Small intestine (tissue), 7 donors: ENCODE measurements around the gene PAXX. TPM values are rescaled to one million over a fixed set of nuclear protein-coding genes. Genes with fewer than 3 reads are reported as not detected.

Experiments used
- DNase-seq, 2 donors: peaks; one replicate each; pipeline versions ENCODE4 v3.0.0 to v3.0.0-alpha.2; 2013
- FAIRE-seq: peaks from 2 replicates; lab custom pipeline; 2012; peaks lifted over from hg19 to GRCh38; lab: Jason Lieb, UNC
- H3K27ac ChIP-seq, 3 donors: one replicate each; pipeline ENCODE4 v1.5.1; 2013; ENCODE audit warnings: low read length in 2 of 3, mild to moderate bottlenecking in 2 of 3, control low read depth in 1 of 3, inconsistent platforms in 1 of 3, low read depth in 1 of 3, moderate library complexity in 1 of 3
- H3K27me3 ChIP-seq, 3 donors: one replicate each; pipeline ENCODE4 v1.6.1; 2013; ENCODE audit warnings: low read length in 3 of 3, inconsistent platforms in 1 of 3; ENCODE audit not compliant: control insufficient read depth in 3 of 3, insufficient read depth in 3 of 3
- H3K36me3 ChIP-seq, 3 donors: one replicate each; pipeline ENCODE4 v1.6.1; 2013; ENCODE audit warnings: low read length in 3 of 3, inconsistent platforms in 1 of 3, low read depth in 1 of 3, mild to moderate bottlenecking in 1 of 3, moderate library complexity in 1 of 3; ENCODE audit not compliant: control insufficient read depth in 3 of 3, insufficient read depth in 2 of 3
- H3K4me1 ChIP-seq, 3 donors: one replicate each; pipeline ENCODE4 v1.6.1; 2013; ENCODE audit warnings: low read length in 2 of 3, inconsistent platforms in 1 of 3, low read depth in 1 of 3, mild to moderate bottlenecking in 1 of 3, moderate library complexity in 1 of 3; ENCODE audit not compliant: control insufficient read depth in 3 of 3, insufficient read depth in 2 of 3
- H3K4me3 ChIP-seq, 3 donors: one replicate each; pipeline ENCODE4 v1.5.1; 2013; ENCODE audit warnings: low read length in 3 of 3, control low read depth in 1 of 3, inconsistent platforms in 1 of 3, low read depth in 1 of 3, mild to moderate bottlenecking in 1 of 3, moderate library complexity in 1 of 3
- H3K9me3 ChIP-seq, 2 donors: one replicate each; pipeline ENCODE4 v1.6.1; 2013; ENCODE audit warnings: low read depth in 1 of 2, low read length in 1 of 2; ENCODE audit not compliant: control insufficient read depth in 2 of 2, insufficient read depth in 1 of 2
- WGBS, 3 donors: extraction: QIAGEN DNeasy Blood & Tissue Kit; methylation state at CpG; one replicate each; pipeline ENCODE4 v1.1.7; 2013; 5-methylcytosine and 5-hydroxymethylcytosine counted together
- polyA plus RNA-seq, 4 donors: library from polyadenylated mRNA; stranded (reverse) in 3 of 4; unstranded in 1 of 4; fragments of 200-250 nt in 3 of 4; fragments of 120-200 nt in 1 of 4; gene quantifications; one replicate each; pipeline versions ENCODE4 v1.2.1 to v1.2.3, GENCODE V29; 2013
- donor health status: healthy with polysubstance abuse.
- donor health status: control.
- donor health status: control.
- donor health status: Bipolar disorder and iron deficiency.
- donor health status: healthy.

The PAXX gene
- polyA plus RNA-seq, 4 donors = 33.7 to 85.9 (median 75.5) TPM

- H3K4me1 ChIP-seq = peaks cover 0 to 45% (median 0%) of the 10 kb centered on the region in 3 donors
- H3K36me3 ChIP-seq = peaks cover 0 to 8% (median 0%) of the 10 kb centered on the region in 3 donors
- H3K27ac ChIP-seq = no peak overlapping the region
- H3K9me3 ChIP-seq = no peaks in the 10 kb centered on the region
- WGBS, 3 donors = 19 to 36% (median 34%) methylated on average over 13 to 15 of the region's 15 CpGs
- H3K4me3 ChIP-seq = no peak overlapping the region
- peaks cover 0 to 2% (median 0%) of the 10 kb centered on the region in 3 donors for H3K27me3 ChIP-seq
- DNase-seq = no peak
- FAIRE-seq = no peak
These were observed 42.0 kb downstream of the PAXX start for GRCh38 chr9:137034039-137034708.

DNA sequence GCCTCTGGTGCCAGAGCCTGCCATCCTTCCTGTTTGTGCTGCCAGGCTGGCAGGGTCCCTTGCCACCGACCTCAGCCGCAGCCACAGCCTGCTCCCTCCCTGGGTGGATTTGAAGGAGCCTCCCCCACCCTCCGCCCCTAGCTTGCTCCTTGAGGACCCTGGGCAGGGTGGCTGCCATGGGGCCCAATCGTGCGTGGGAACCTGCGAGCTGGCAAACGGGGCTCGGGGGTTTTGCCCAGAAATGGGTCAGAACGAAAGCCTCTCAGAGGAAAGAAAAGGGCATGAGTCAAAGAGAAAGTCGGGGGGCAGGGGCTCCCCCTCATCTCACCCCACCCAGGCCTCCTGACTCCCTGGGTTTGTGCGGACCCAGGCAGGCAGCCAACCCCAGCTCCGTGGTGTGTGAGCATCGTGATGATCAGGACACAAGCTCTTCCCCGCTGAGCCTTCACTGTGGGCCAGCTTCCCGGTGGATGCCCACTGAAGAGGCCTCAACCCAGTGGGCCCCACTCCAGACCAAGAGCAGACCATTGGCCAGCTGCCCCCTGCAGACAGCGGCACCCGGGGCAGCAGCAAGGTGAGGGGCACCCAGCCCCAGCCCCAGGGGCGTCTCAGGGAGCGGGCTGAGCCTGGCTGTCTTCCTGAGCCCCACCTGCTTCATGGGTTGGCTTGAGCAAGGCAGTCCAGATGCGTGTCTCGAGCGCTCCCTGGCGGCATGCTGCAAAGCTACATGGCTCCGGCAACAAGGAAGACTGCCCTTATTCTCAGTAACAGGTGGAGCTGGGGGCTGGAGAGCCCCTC lies 42.7 kb downstream of the PAXX start:
- DNase-seq (peak; percentile 81 to 91), FAIRE-seq (no peak)
- peaks cover 0 to 15% (median 0%) of the 10 kb centered on the region in 3 donors for H3K36me3 ChIP-seq
- no peak overlapping the region for H3K4me3 ChIP-seq
- 6 to 18% (median 8%) methylated on average over 22 to 24 of the region's 24 CpGs for WGBS, 3 donors
- H3K4me1 ChIP-seq = peaks cover 0 to 39% (median 0%) of the 10 kb centered on the region in 3 donors
- no peaks in the 10 kb centered on the region for H3K9me3 ChIP-seq
- no peak overlapping the region for H3K27ac ChIP-seq
- H3K27me3 ChIP-seq = no peaks in the 10 kb centered on the region

DNA sequence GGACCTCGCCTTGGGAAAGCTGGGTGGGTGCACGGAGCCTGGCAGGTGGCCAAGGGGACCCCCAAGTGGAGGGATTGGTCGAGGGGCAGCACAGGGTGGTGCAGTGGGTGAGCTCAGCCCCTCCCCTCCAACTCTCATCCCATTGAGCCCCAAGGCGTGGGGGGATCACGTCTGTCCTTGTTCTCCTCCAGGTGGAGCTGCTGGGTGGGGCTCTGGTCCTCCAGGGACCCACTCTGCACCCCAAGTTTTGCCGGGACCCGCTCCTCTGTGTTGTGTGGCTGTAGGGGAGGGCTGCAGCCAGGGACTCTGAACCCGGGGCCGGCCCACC lies 43.2 kb downstream of the PAXX start:
- Histone ChIP-seq H3K4me1 (peaks cover 0 to 34% (median 0%) of the 10 kb centered on the region in 3 donors), H3K27me3 (no peaks in the 10 kb centered on the region), H3K27ac (no peak overlapping the region), H3K4me3 (no peak overlapping the region), H3K36me3 (peaks cover 0 to 18% (median 0%) of the 10 kb centered on the region in 3 donors), H3K9me3 (no peaks in the 10 kb centered on the region)
- FAIRE-seq = no peak
- 28 to 31% (median 30%) methylated on average over 9 of the region's 9 CpGs for WGBS, 3 donors
- DNase-seq = no peak

DNA sequence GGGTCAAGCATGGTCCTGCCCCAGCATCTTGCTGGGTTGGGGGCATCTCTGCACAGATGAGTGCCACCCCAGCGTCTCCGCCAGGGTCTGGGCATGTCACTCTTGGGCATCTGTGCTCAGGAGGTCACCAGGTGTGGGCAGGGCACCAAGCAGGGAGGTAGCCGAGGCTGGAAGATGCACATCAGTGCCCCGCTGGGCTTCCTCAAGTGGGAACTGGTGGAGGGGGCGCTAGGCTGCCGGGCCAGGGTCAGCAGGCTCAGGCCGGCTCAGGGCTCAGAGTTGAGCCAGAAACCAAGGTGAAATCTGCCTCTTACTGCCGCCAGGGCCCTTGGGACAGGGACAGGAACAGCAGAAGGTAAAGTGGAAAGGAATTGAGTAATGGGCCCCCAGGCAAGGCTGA lies 43.7 kb downstream of the PAXX start:
- Histone ChIP-seq H3K4me1 (peaks cover 0 to 29% (median 0%) of the 10 kb centered on the region in 3 donors), H3K27me3 (no peaks in the 10 kb centered on the region), H3K27ac (no peak overlapping the region), H3K4me3 (no peak overlapping the region), H3K9me3 (no peaks in the 10 kb centered on the region), H3K36me3 (peaks cover 0 to 22% (median 0%) of the 10 kb centered on the region in 3 donors)
- no peak for DNase-seq
- no peak for FAIRE-seq
- 78 to 82% (median 78%) methylated on average over 8 of the region's 8 CpGs for WGBS, 3 donors

GRCh38 chr9:137037035-137037434 lies 44.8 kb downstream of the PAXX start:
- Histone ChIP-seq H3K36me3 (peaks cover 0 to 22% (median 0%) of the 10 kb centered on the region in 3 donors), H3K4me1 (peaks cover 0 to 18% (median 0%) of the 10 kb centered on the region in 3 donors), H3K4me3 (no peak overlapping the region), H3K27ac (no peak overlapping the region), H3K9me3 (no peaks in the 10 kb centered on the region), H3K27me3 (no peaks in the 10 kb centered on the region)
- 37 to 72% (median 56%) methylated on average over 13 of the region's 13 CpGs for WGBS, 3 donors
- FAIRE-seq (no peak), DNase-seq (no peak)

GRCh38 chr9:137037483-137037882 lies 45.3 kb downstream of the PAXX start:
- no peak for DNase-seq
- Histone ChIP-seq H3K27ac (no peak overlapping the region), H3K4me1 (peaks cover 0 to 14% (median 0%) of the 10 kb centered on the region in 3 donors), H3K4me3 (no peak overlapping the region), H3K9me3 (no peaks in the 10 kb centered on the region), H3K27me3 (no peaks in the 10 kb centered on the region), H3K36me3 (peaks cover 0 to 22% (median 0%) of the 10 kb centered on the region in 3 donors)
- 69 to 80% (median 79%) methylated on average over 10 of the region's 10 CpGs for WGBS, 3 donors
- no peak for FAIRE-seq

DNA sequence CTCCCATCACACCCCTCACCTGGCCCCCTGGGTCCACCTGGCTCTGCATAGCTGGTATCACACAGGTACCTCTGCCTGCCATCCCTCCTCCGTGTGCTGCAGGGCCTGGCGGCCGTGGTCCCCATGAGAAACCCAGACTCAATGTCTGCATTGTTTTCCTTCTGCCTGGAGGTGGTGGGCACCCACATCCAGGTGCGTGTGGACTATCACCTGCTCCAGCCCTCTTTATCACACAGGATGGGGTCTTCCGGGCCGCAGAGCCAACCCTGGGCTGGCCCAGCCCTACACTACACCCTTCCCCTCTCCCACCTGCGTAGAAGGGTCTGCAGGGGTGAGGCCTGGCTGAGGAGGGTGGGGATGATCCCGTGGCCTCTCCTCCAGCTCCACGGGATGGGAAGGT lies 46.7 kb downstream of the PAXX start:
- DNase-seq = no peak
- H3K4me3 ChIP-seq = no peak overlapping the region
- peaks cover 0 to 17% (median 0%) of the 10 kb centered on the region in 3 donors for H3K4me1 ChIP-seq
- no peaks in the 10 kb centered on the region for H3K9me3 ChIP-seq
- WGBS, 3 donors = 79 to 94% (median 87%) methylated on average over 9 of the region's 9 CpGs
- peaks cover 0 to 22% (median 0%) of the 10 kb centered on the region in 3 donors for H3K36me3 ChIP-seq
- H3K27me3 ChIP-seq = peaks cover 0 to 5% (median 0%) of the 10 kb centered on the region in 3 donors
- H3K27ac ChIP-seq = no peak overlapping the region
- no peak for FAIRE-seq

GRCh38 chr9:137039611-137040366 lies 47.6 kb downstream of the PAXX start:
- FAIRE-seq = no peak
- no peak overlapping the region for H3K27ac ChIP-seq
- peaks cover 0 to 13% (median 0%) of the 10 kb centered on the region in 3 donors for H3K27me3 ChIP-seq
- H3K9me3 ChIP-seq = no peaks in the 10 kb centered on the region
- peaks cover 0 to 20% (median 0%) of the 10 kb centered on the region in 3 donors for H3K4me1 ChIP-seq
- peaks cover 0 to 22% (median 0%) of the 10 kb centered on the region in 3 donors for H3K36me3 ChIP-seq
- no peak for DNase-seq
- 86 to 90% (median 88%) methylated on average over 27 to 32 of the region's 32 CpGs for WGBS, 3 donors
- H3K4me3 ChIP-seq = no peak overlapping the region
